CD4-positive, alpha-beta T cell (primary cell): ENCODE data around the gene TMEM213. TPM values are rescaled to one million over a fixed set of nuclear protein-coding genes. Genes with fewer than 3 reads are reported as not detected.

Experiments
- ATAC-seq: fragments of 200-7000 bp; cut with Tn5 transposase; one replicate; pipeline ENCODE4 v1.10.0; 2022; ENCODE audit warnings: mild to moderate bottlenecking; ENCODE audit not compliant: poor library complexity
- CTCF ChIA-PET: fragments of 350-600 bp; sonication (Branson Sonifier 250); formaldehyde crosslinking; loops from one replicate; lab custom pipeline; 2021; ENCODE audit warnings: antibody characterized with exemption, inconsistent platforms; lab: Charles Lee
- POLR2A ChIA-PET: fragments of 350-600 bp; sonication (Branson Sonifier 250); formaldehyde crosslinking; loops from one replicate; lab custom pipeline; 2021; ENCODE audit warnings: antibody characterized with exemption, inconsistent platforms; lab: Charles Lee
- DNase-seq, 14 experiments: peaks; one replicate each; pipeline ENCODE4 v3.0.0-alpha.2; 2013 to 2020; ENCODE audit warnings: mixed read lengths in 2 of 14
- H3K27ac ChIP-seq, 2 donors: one replicate each; pipeline versions ENCODE4 v1.5.1 to v1.7.0; 2013; ENCODE audit warnings: low read length in 2 of 2, low read depth in 1 of 2, mild to moderate bottlenecking in 1 of 2
- H3K27me3 ChIP-seq, 2 experiments: 1 replicate in 1 of 2; 2 replicates in 1 of 2; pipeline versions ENCODE4 v1.6.1 to v1.7.0; 2013; ENCODE audit warnings: low read length in 2 of 2, control low read depth in 1 of 2, mild to moderate bottlenecking in 1 of 2, moderate library complexity in 1 of 2; ENCODE audit not compliant: insufficient read depth in 2 of 2, control insufficient read depth in 1 of 2
- H3K36me3 ChIP-seq: one replicate; pipeline ENCODE4 v1.6.1; 2013; ENCODE audit warnings: low read length, control low read depth; ENCODE audit not compliant: insufficient read depth
- H3K4me1 ChIP-seq: one replicate; pipeline ENCODE4 v1.6.1; 2013; ENCODE audit warnings: low read length, control low read depth; ENCODE audit not compliant: insufficient read depth
- H3K4me3 ChIP-seq: one replicate; pipeline ENCODE4 v1.5.1; 2013; ENCODE audit warnings: mild to moderate bottlenecking, low read length, moderate library complexity
- H3K9me3 ChIP-seq, 2 experiments: 1 replicate in 1 of 2; 2 replicates in 1 of 2; pipeline versions ENCODE4 v1.6.1 to v1.7.0; 2013; ENCODE audit warnings: low read length in 2 of 2, mild to moderate bottlenecking in 2 of 2, control low read depth in 1 of 2, moderate library complexity in 1 of 2; ENCODE audit not compliant: control insufficient read depth in 1 of 2, insufficient read depth in 1 of 2
- H3K27ac Mint-ChIP-seq: one replicate; pipeline ENCODE4 v1.8.0; 2020; ENCODE audit warnings: mixed read lengths
- H3K27me3 Mint-ChIP-seq: one replicate; pipeline ENCODE4 v1.8.0; 2021; ENCODE audit warnings: mixed read lengths
- H3K36me3 Mint-ChIP-seq: one replicate; pipeline ENCODE4 v1.8.0; 2021; ENCODE audit warnings: low read depth, mixed read lengths
- H3K4me1 Mint-ChIP-seq: one replicate; pipeline ENCODE4 v1.8.0; 2021; ENCODE audit warnings: low read depth, mixed read lengths
- H3K4me3 Mint-ChIP-seq: one replicate; pipeline ENCODE4 v1.8.0; 2020; ENCODE audit warnings: mild to moderate bottlenecking, mixed read lengths
- H3K9me3 Mint-ChIP-seq: one replicate; pipeline ENCODE4 v1.8.0; 2020; ENCODE audit warnings: mixed read lengths
- intact Hi-C, 2 experiments: fragments of 100-400 bp; cut with DNase I in 1 of 2; cut with micrococcal nuclease in 1 of 2; formaldehyde crosslinking; loops; one replicate each; pipeline versions ENCODE4 v1.15.1 to v1.9.0; 2023 to 2025; cut with DNase I, micrococcal nuclease
- total RNA-seq, 174 experiments: library from RNA in 2 of 174; stranded (reverse) in 2 of 174; gene quantifications; one replicate each; pipeline ENCODE4 v1.2.3 and lab custom pipeline; 2021 to 2026
- TF ChIP-seq, protein P1 (sequence below): fragments of 200-600 bp; IDR thresholded peaks from one replicate; pipeline ENCODE4 v1.8.0; 2022; ENCODE audit warnings: antibody characterized with exemption, mild to moderate bottlenecking

Gene TMEM213
- total RNA-seq, 2 experiments from 2014 or later = not detected

- TF ChIP-seq, protein P1, sequence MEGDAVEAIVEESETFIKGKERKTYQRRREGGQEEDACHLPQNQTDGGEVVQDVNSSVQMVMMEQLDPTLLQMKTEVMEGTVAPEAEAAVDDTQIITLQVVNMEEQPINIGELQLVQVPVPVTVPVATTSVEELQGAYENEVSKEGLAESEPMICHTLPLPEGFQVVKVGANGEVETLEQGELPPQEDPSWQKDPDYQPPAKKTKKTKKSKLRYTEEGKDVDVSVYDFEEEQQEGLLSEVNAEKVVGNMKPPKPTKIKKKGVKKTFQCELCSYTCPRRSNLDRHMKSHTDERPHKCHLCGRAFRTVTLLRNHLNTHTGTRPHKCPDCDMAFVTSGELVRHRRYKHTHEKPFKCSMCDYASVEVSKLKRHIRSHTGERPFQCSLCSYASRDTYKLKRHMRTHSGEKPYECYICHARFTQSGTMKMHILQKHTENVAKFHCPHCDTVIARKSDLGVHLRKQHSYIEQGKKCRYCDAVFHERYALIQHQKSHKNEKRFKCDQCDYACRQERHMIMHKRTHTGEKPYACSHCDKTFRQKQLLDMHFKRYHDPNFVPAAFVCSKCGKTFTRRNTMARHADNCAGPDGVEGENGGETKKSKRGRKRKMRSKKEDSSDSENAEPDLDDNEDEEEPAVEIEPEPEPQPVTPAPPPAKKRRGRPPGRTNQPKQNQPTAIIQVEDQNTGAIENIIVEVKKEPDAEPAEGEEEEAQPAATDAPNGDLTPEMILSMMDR = peak; percentile 51
- H3K9me3 ChIP-seq = no peaks in the 10 kb centered on the region
Observed at GRCh38 chr7:138865843-138866242, 68.0 kb downstream of the TMEM213 start.

GRCh38 chr7:138866353-138866752 lies 68.6 kb downstream of the TMEM213 start:
- Mint-ChIP-seq H3K4me3 (no peak overlapping the region), H3K9me3 (no peaks in the 10 kb centered on the region), H3K27me3 (peaks cover 4% of the 10 kb centered on the region), H3K27ac (no peak overlapping the region), H3K4me1 (no peaks in the 10 kb centered on the region), H3K36me3 (no peaks in the 10 kb centered on the region)
- ChIA-PET POLR2A (no interaction called here), CTCF (no interaction called here)
- no peak overlapping the region for H3K4me3 ChIP-seq
- no peaks in the 10 kb centered on the region for H3K36me3 ChIP-seq
- H3K4me1 ChIP-seq = no peaks in the 10 kb centered on the region
- ATAC-seq = no peak
- H3K9me3 ChIP-seq = no peaks in the 10 kb centered on the region
- DNase-seq = no peak
- TF ChIP-seq, protein P1 = no peak
- intact Hi-C loops = loop anchor here (1.0 to 10.0 kb wide), 6 partner anchors 124 to 964 kb away; partner anchors contain the start of genes CREB3L2 (in 1 of the 2) and TRIM24 (in 1 of the 2)
- H3K27me3 ChIP-seq = no peaks in the 10 kb centered on the region
- no peak overlapping the region for H3K27ac ChIP-seq

More at GRCh38 chr7:138865843-138866242, 68.0 kb downstream of the TMEM213 start:
- ChIA-PET POLR2A (no interaction called here), CTCF (interaction anchor here (0.6 kb wide), 1 partner anchor 132 kb away, joined by 3 read pairs; no protein-coding TSS in a partner anchor)
- Histone ChIP-seq H3K27ac (no peak overlapping the region), H3K4me1 (no peaks in the 10 kb centered on the region), H3K4me3 (no peak overlapping the region), H3K36me3 (no peaks in the 10 kb centered on the region), H3K27me3 (no peaks in the 10 kb centered on the region)
- Mint-ChIP-seq H3K4me1 (no peaks in the 10 kb centered on the region), H3K27ac (no peak overlapping the region), H3K27me3 (peaks cover 4% of the 10 kb centered on the region), H3K36me3 (no peaks in the 10 kb centered on the region), H3K9me3 (no peaks in the 10 kb centered on the region), H3K4me3 (no peak overlapping the region)
- DNase-seq = peak; percentile 11 to 69 (median 41)
- intact Hi-C loops = loop anchor here (1.0 to 10.0 kb wide), 7 partner anchors 123 to 964 kb away; partner anchors contain the start of genes CREB3L2 (in 1 of the 2) and TRIM24 (in 1 of the 2)
- ATAC-seq = peak; percentile 93

DNA sequence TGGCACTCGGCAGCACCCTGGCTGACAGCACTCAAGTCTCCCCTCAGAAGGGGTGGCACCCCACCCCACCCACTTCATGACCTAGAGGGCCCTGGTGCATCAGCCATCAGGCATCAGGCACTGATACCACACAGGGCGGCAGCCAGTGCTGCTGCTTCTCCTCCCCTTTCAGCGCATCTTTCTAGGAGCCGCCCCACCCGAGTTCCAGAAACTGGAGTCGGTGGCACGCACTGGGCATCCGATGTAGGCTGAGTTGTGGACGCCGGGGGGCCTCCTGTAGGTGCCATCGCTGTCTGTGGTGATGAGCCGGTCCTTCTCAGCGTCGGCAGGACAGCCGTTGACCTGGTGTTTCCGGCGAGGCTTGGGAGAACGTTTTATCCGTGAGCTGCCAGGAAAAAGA lies 70.0 kb downstream of the TMEM213 start:
- Histone ChIP-seq H3K4me3 (no peak overlapping the region), H3K36me3 (no peaks in the 10 kb centered on the region), H3K4me1 (no peaks in the 10 kb centered on the region), H3K27ac (no peak overlapping the region), H3K9me3 (no peaks in the 10 kb centered on the region), H3K27me3 (no peaks in the 10 kb centered on the region)
- Mint-ChIP-seq H3K27ac (no peak overlapping the region), H3K9me3 (no peaks in the 10 kb centered on the region), H3K4me1 (no peaks in the 10 kb centered on the region), H3K4me3 (no peak overlapping the region), H3K36me3 (no peaks in the 10 kb centered on the region), H3K27me3 (peaks cover 4% of the 10 kb centered on the region)
- TF ChIP-seq, protein P1 = no peak
- ChIA-PET POLR2A (no interaction called here), CTCF (no interaction called here)
- intact Hi-C loops = loop anchor here (2.0 to 10.0 kb wide), 5 partner anchors 125 to 965 kb away; partner anchors contain the start of genes CREB3L2 (in 1 of the 2) and TRIM24 (in 1 of the 2)
- ATAC-seq = no peak
- no peak for DNase-seq
